Neural cell (in vitro differentiated cells): ENCODE results near the gene TMEM164. TPM values are rescaled to one million over a fixed set of nuclear protein-coding genes. Genes with fewer than 3 reads are reported as not detected.

Source experiments
- H2AFZ ChIP-seq: fragments of 200-600, 300-800 bp; sonication (generic), shearing (Covaris generic); 2 replicates; pipeline ENCODE4 v1.6.0; 2014; ENCODE audit warnings: low read depth, mild to moderate bottlenecking, antibody characterized with exemption, low read length, moderate library complexity
- H3F3A ChIP-seq: fragments of 200-600 bp; shearing (Covaris generic); 2 replicates; pipeline ENCODE4 v1.6.1; 2016; ENCODE audit warnings: mild to moderate bottlenecking, moderate library complexity, mixed read lengths, antibody characterized with exemption, low read length; ENCODE audit not compliant: insufficient read depth, poor library complexity, severe bottlenecking
- H3K27ac ChIP-seq: fragments of 200-600, 300-800 bp; sonication (generic), shearing (Covaris generic); 2 replicates; pipeline ENCODE4 v1.5.1; 2014; ENCODE audit warnings: mild to moderate bottlenecking, low read length, moderate library complexity
- H3K27me3 ChIP-seq: fragments of 300-800, 200-600 bp; sonication (generic), shearing (Covaris generic); 2 replicates; pipeline ENCODE4 v1.6.0; 2014; ENCODE audit warnings: mild to moderate bottlenecking, low read depth, low read length, moderate library complexity; ENCODE audit not compliant: insufficient read depth
- H3K36me3 ChIP-seq: fragments of 300-800, 200-600 bp; sonication (generic), shearing (Covaris generic); 2 replicates; pipeline ENCODE4 v1.5.1; 2014; ENCODE audit warnings: mild to moderate bottlenecking, antibody characterized with exemption, low read length, moderate library complexity; ENCODE audit not compliant: insufficient read depth
- H3K4me2 ChIP-seq: fragments of 300-800, 200-600 bp; sonication (generic), shearing (Covaris generic); 2 replicates; pipeline ENCODE4 v1.6.0; 2014; ENCODE audit warnings: mild to moderate bottlenecking, low read length
- H3K4me3 ChIP-seq: fragments of 300-800, 200-600 bp; sonication (generic), shearing (Covaris generic); 2 replicates; pipeline ENCODE4 v1.5.1; 2014; ENCODE audit warnings: mild to moderate bottlenecking, low read length, moderate library complexity
- H3K79me2 ChIP-seq: fragments of 200-600 bp; shearing (Covaris generic); replicated peaks from 2 replicates; pipeline ENCODE4 v1.6.0; 2014; ENCODE audit warnings: mild to moderate bottlenecking, low read length, moderate library complexity; ENCODE audit not compliant: insufficient read depth
- H3K9ac ChIP-seq: fragments of 300-800, 200-600 bp; sonication (generic), shearing (Covaris generic); 2 replicates; pipeline ENCODE4 v1.6.1; 2016; ENCODE audit warnings: mild to moderate bottlenecking, low read length, mixed read lengths
- H3K9me2 ChIP-seq: fragments of 200-600 bp; shearing (Covaris generic); 2 replicates; pipeline ENCODE4 v1.6.1; 2016; ENCODE audit warnings: mild to moderate bottlenecking, low read length, mixed read lengths; ENCODE audit not compliant: insufficient read depth
- H3K9me3 ChIP-seq: fragments of 200-600, 300-800 bp; sonication (generic), shearing (Covaris generic); 2 replicates; pipeline ENCODE4 v1.6.1; 2016; ENCODE audit warnings: mild to moderate bottlenecking, mixed run types, low read length, moderate library complexity, mixed read lengths
- H4K20me1 ChIP-seq: fragments of 200-600 bp; shearing (Covaris generic); 2 replicates; pipeline ENCODE4 v1.6.1; 2016; ENCODE audit warnings: mild to moderate bottlenecking, mixed run types; ENCODE audit not compliant: insufficient read depth
- EP300 ChIP-seq: fragments of 450-650 bp; conservative IDR thresholded peaks from 2 replicates; pipeline ENCODE4 v1.6.1; 2014; ENCODE audit warnings: antibody characterized with exemption, mild to moderate bottlenecking, moderate library complexity; ENCODE audit not compliant: poor library complexity, severe bottlenecking
- EZH2 ChIP-seq: fragments of 200-600, 300-800 bp; shearing (Covaris generic), sonication (generic); IDR thresholded peaks from 2 replicates; pipeline ENCODE4 v1.6.1; 2014; ENCODE audit warnings: antibody characterized with exemption, low read length, borderline replicate concordance, mild to moderate bottlenecking; ENCODE audit not compliant: insufficient read depth, poor library complexity, severe bottlenecking
- MXI1 ChIP-seq: fragments of 450-650 bp; conservative IDR thresholded peaks from 2 replicates; pipeline ENCODE4 v1.6.1; 2014; ENCODE audit warnings: antibody characterized with exemption, mild to moderate bottlenecking; ENCODE audit not compliant: poor library complexity, severe bottlenecking
- POLR2AphosphoS5 ChIP-seq: IDR thresholded peaks from 2 replicates; pipeline ENCODE4 v1.6.1; 2012
- RAD21 ChIP-seq: fragments of 450-650 bp; conservative IDR thresholded peaks from 2 replicates; pipeline ENCODE4 v1.6.1; 2014; ENCODE audit warnings: antibody characterized with exemption, mild to moderate bottlenecking, moderate library complexity
- TAF1 ChIP-seq: IDR thresholded peaks from 2 replicates; pipeline ENCODE4 v1.6.1; 2012; ENCODE audit warnings: low read depth
- polyA plus RNA-seq: library from polyadenylated mRNA; depleted of rRNA; stranded (reverse); fragments of >200 nt; gene quantifications from 2 replicates; pipeline ENCODE4 v1.2.3, GENCODE V29; 2014
- TF ChIP-seq, protein P1 (sequence below): fragments of 450-650 bp; IDR thresholded peaks from 2 replicates; pipeline ENCODE4 v1.5.1; 2014; ENCODE audit warnings: antibody characterized with exemption, mild to moderate bottlenecking, moderate library complexity; ENCODE audit not compliant: poor library complexity, severe bottlenecking
- TF ChIP-seq, protein P2 (sequence below): IDR thresholded peaks from 2 replicates; pipeline ENCODE4 v1.6.1; 2012; ENCODE audit warnings: borderline replicate concordance

The TMEM164 gene
- polyA plus RNA-seq, 1 donor from 2014 or later = 52.8 TPM

DNA sequence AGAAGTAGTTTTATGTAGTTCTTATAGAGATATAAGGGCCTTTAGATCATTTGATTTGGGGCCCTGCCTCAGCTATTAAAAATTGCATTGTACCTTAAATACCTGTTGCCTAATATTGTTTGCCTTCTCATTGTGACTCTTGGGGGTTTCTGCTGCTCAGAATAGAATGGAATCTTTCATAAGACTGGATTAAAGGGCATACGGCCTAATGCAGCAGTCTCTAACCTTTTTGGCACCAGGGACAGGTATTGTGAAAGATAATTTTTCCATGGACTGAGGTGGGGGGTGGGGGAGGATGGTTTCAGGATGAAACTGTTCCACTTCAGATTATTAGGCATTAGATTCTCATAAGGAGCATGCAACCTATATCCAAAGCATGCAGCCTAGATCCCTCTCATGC lies 46.2 kb downstream of the TMEM164 start:
- TF ChIP-seq POLR2AphosphoS5 (no peak), MXI1 (no peak), EZH2 (no peak), EP300 (no peak)
- TF ChIP-seq, protein P1, sequence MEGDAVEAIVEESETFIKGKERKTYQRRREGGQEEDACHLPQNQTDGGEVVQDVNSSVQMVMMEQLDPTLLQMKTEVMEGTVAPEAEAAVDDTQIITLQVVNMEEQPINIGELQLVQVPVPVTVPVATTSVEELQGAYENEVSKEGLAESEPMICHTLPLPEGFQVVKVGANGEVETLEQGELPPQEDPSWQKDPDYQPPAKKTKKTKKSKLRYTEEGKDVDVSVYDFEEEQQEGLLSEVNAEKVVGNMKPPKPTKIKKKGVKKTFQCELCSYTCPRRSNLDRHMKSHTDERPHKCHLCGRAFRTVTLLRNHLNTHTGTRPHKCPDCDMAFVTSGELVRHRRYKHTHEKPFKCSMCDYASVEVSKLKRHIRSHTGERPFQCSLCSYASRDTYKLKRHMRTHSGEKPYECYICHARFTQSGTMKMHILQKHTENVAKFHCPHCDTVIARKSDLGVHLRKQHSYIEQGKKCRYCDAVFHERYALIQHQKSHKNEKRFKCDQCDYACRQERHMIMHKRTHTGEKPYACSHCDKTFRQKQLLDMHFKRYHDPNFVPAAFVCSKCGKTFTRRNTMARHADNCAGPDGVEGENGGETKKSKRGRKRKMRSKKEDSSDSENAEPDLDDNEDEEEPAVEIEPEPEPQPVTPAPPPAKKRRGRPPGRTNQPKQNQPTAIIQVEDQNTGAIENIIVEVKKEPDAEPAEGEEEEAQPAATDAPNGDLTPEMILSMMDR = no peak
- TF ChIP-seq, protein P2, sequence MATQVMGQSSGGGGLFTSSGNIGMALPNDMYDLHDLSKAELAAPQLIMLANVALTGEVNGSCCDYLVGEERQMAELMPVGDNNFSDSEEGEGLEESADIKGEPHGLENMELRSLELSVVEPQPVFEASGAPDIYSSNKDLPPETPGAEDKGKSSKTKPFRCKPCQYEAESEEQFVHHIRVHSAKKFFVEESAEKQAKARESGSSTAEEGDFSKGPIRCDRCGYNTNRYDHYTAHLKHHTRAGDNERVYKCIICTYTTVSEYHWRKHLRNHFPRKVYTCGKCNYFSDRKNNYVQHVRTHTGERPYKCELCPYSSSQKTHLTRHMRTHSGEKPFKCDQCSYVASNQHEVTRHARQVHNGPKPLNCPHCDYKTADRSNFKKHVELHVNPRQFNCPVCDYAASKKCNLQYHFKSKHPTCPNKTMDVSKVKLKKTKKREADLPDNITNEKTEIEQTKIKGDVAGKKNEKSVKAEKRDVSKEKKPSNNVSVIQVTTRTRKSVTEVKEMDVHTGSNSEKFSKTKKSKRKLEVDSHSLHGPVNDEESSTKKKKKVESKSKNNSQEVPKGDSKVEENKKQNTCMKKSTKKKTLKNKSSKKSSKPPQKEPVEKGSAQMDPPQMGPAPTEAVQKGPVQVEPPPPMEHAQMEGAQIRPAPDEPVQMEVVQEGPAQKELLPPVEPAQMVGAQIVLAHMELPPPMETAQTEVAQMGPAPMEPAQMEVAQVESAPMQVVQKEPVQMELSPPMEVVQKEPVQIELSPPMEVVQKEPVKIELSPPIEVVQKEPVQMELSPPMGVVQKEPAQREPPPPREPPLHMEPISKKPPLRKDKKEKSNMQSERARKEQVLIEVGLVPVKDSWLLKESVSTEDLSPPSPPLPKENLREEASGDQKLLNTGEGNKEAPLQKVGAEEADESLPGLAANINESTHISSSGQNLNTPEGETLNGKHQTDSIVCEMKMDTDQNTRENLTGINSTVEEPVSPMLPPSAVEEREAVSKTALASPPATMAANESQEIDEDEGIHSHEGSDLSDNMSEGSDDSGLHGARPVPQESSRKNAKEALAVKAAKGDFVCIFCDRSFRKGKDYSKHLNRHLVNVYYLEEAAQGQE = no peak
- Histone ChIP-seq H3K9me2 (no peaks in the 10 kb centered on the region), H3K27me3 (no peaks in the 10 kb centered on the region), H3K4me2 (no peak overlapping the region), H3K4me3 (no peak overlapping the region), H3F3A (no peaks in the 10 kb centered on the region), H4K20me1 (no peaks in the 10 kb centered on the region), H3K79me2 (no peaks in the 10 kb centered on the region), H2AFZ (no peak overlapping the region), H3K36me3 (no peaks in the 10 kb centered on the region), H3K9me3 (no peaks in the 10 kb centered on the region), H3K27ac (no peak overlapping the region), H3K9ac (no peak overlapping the region)

DNA sequence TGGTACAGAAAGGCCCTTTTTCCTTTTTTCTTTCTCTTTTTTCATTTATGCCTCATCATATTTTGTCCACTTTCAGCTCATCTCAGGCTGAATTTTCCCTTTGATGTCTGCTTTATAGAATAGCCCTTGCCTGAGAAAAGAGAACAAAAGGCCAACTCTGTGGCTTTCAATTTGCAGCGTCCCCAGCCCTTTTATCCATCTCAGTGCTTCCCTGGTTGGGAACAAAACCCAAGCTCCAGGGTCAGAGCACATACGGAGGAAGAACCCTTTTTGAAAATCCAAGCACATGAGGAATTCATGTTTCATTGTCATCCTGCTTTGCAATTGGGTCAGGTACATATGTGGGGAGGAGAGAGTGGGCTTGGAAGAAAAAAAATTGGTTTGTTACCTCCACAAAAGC lies 47.5 kb downstream of the TMEM164 start:
- Histone ChIP-seq H3K9ac (no peak overlapping the region), H2AFZ (no peak overlapping the region), H3K4me3 (no peak overlapping the region), H3K9me2 (no peaks in the 10 kb centered on the region), H3K27ac (no peak overlapping the region), H3F3A (no peaks in the 10 kb centered on the region), H3K27me3 (no peaks in the 10 kb centered on the region), H3K36me3 (no peaks in the 10 kb centered on the region), H3K4me2 (no peak overlapping the region), H4K20me1 (no peaks in the 10 kb centered on the region), H3K79me2 (no peaks in the 10 kb centered on the region), H3K9me3 (no peaks in the 10 kb centered on the region)
- TF ChIP-seq POLR2AphosphoS5 (no peak), TAF1 (no peak), RAD21 (no peak)
- TF ChIP-seq, protein P2 = no peak
